Measurements from ENCODE around the gene LDLR.

DNA sequence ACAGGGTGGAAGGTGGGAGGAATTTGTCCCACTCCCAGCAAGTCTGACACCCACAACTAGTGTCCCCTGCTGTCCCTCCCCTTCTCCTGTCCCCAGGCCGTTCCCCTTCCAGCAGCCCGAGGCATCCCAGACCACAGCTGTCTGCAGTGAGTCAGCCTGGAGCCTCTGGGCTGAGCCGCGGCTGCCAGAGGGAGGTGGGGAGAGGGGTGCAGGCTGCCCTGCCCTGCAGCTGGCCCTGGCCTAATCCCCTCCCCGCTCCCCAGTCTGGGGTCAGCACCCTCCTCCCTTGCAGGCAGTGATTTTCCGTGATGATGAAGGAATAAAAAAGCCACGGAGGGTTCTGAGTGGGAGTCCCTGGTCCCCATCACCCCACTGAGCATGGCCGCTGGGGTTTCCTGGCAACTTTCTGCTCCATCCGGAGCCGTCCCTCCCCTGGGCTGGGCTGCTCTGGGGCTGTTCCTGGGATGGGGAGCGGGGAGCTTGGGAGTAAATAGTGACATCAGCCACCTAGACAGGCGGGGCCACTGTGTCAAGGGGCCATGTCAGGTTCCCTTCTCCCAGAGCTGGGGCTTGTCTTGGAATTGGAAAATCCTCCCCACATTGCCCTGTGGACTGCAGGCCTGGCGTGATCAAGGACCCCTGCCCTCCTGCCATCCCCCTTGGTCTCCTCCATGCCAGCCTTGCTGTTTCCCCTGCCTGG lies 49.5 kb downstream of the LDLR start:
- TF ChIP-seq, protein P1, sequence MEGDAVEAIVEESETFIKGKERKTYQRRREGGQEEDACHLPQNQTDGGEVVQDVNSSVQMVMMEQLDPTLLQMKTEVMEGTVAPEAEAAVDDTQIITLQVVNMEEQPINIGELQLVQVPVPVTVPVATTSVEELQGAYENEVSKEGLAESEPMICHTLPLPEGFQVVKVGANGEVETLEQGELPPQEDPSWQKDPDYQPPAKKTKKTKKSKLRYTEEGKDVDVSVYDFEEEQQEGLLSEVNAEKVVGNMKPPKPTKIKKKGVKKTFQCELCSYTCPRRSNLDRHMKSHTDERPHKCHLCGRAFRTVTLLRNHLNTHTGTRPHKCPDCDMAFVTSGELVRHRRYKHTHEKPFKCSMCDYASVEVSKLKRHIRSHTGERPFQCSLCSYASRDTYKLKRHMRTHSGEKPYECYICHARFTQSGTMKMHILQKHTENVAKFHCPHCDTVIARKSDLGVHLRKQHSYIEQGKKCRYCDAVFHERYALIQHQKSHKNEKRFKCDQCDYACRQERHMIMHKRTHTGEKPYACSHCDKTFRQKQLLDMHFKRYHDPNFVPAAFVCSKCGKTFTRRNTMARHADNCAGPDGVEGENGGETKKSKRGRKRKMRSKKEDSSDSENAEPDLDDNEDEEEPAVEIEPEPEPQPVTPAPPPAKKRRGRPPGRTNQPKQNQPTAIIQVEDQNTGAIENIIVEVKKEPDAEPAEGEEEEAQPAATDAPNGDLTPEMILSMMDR (IDR thresholded peaks at IDR 0.05): no peak
- TF ChIP-seq POLR2A (IDR thresholded peaks at IDR 0.05): no peak

Measured in transverse colon (tissue), 3 donors.